GM23338 (cell line): ENCODE data around the gene PNPLA3. TPM values are rescaled to one million over a fixed set of nuclear protein-coding genes. Genes with fewer than 3 reads are reported as not detected.

ENCODE experiments used
- ATAC-seq: fragments of 200-7000 bp; cut with Tn5 transposase; 3 replicates; pipeline ENCODE4 v1.9.1; 2020
- DNase-seq: peaks from one replicate; pipeline ENCODE4 v3.0.0-alpha.2; 2015; ENCODE audit warnings: low spot score
- H2AFZ ChIP-seq: fragments of 200-600 bp; sonication (generic); 2 replicates; pipeline ENCODE4 v1.8.0; 2016; ENCODE audit warnings: antibody characterized with exemption, mild to moderate bottlenecking, moderate library complexity
- H3F3A ChIP-seq: fragments of 200-600 bp; sonication (generic); replicated peaks from 2 replicates; pipeline ENCODE4 v1.8.0; 2017; ENCODE audit warnings: antibody characterized with exemption, mixed run types, low read depth
- H3K27ac ChIP-seq: fragments of 200-600 bp; sonication (generic); 2 replicates; pipeline ENCODE4 v1.6.1; 2016; ENCODE audit warnings: low read depth
- H3K27me3 ChIP-seq: fragments of 200-600 bp; sonication (generic); 2 replicates; pipeline ENCODE4 v1.8.0; 2016; ENCODE audit warnings: mild to moderate bottlenecking, mixed run types, moderate library complexity; ENCODE audit not compliant: insufficient read depth
- H3K36me3 ChIP-seq: fragments of 200-600 bp; sonication (generic); 2 replicates; pipeline ENCODE4 v1.8.0; 2016; ENCODE audit warnings: mild to moderate bottlenecking; ENCODE audit not compliant: insufficient read depth
- H3K4me1 ChIP-seq: fragments of 200-600 bp; sonication (generic); 2 replicates; pipeline ENCODE4 v1.8.0; 2016; ENCODE audit warnings: mild to moderate bottlenecking, moderate library complexity; ENCODE audit not compliant: insufficient read depth
- H3K4me2 ChIP-seq: fragments of 200-600 bp; sonication (generic); 2 replicates; pipeline ENCODE4 v1.7.1; 2017; ENCODE audit warnings: mixed run types
- H3K4me3 ChIP-seq: fragments of 200-600 bp; sonication (generic); 2 replicates; pipeline ENCODE4 v1.6.1; 2016; ENCODE audit warnings: mixed run types
- H3K79me2 ChIP-seq: fragments of 200-600 bp; sonication (generic); replicated peaks from 2 replicates; pipeline ENCODE4 v1.8.0; 2017; ENCODE audit warnings: mild to moderate bottlenecking; ENCODE audit not compliant: insufficient read depth
- H3K9me2 ChIP-seq: fragments of 200-600 bp; sonication (generic); 2 replicates; pipeline ENCODE4 v1.8.0; 2017; ENCODE audit not compliant: insufficient read depth
- H4K20me1 ChIP-seq: fragments of 200-600 bp; sonication (generic); replicated peaks from 2 replicates; pipeline ENCODE4 v1.8.0; 2017; ENCODE audit warnings: mild to moderate bottlenecking; ENCODE audit not compliant: insufficient read depth
- H3K27ac Mint-ChIP-seq: 2 replicates; pipeline ENCODE4 v1.8.0; 2020; ENCODE audit warnings: inconsistent platforms, mild to moderate bottlenecking, moderate library complexity, mixed read lengths
- H3K27me3 Mint-ChIP-seq: 3 replicates; pipeline ENCODE4 v1.8.0; 2022; ENCODE audit warnings: low read depth, mild to moderate bottlenecking, moderate library complexity, mixed read lengths, inconsistent platforms; ENCODE audit not compliant: insufficient read depth, poor library complexity
- H3K36me3 Mint-ChIP-seq: 3 replicates; pipeline ENCODE4 v1.8.0; 2021; ENCODE audit warnings: low read depth, mild to moderate bottlenecking, inconsistent platforms, moderate library complexity, mixed read lengths
- H3K4me1 Mint-ChIP-seq: 3 replicates; pipeline ENCODE4 v1.8.0; 2020; ENCODE audit warnings: mild to moderate bottlenecking, inconsistent platforms, mixed read lengths
- H3K4me3 Mint-ChIP-seq: 3 replicates; pipeline ENCODE4 v1.8.0; 2021; ENCODE audit warnings: moderate library complexity, mild to moderate bottlenecking, inconsistent platforms, mixed read lengths
- H3K9me3 Mint-ChIP-seq: 3 replicates; pipeline ENCODE4 v1.8.0; 2020; ENCODE audit warnings: moderate library complexity, mild to moderate bottlenecking, inconsistent platforms, mixed read lengths
- CREB1 ChIP-seq: fragments of 250-450 bp; sonication (Bioruptor Pico); IDR thresholded peaks from 2 replicates; pipeline ENCODE4 v1.5.0; 2020; ENCODE audit warnings: low read depth, mild to moderate bottlenecking, moderate library complexity
- EZH2 ChIP-seq: fragments of 200-600 bp; sonication (generic); IDR thresholded peaks from one replicate; pipeline ENCODE4 v1.8.0; 2017; ENCODE audit warnings: antibody characterized with exemption, mild to moderate bottlenecking, low read depth; ENCODE audit not compliant: unreplicated experiment
- EZH2phosphoT487 ChIP-seq: fragments of 200-600 bp; sonication (generic); IDR thresholded peaks from one replicate; pipeline ENCODE4 v1.8.1; 2018; ENCODE audit warnings: antibody characterized with exemption; ENCODE audit not compliant: unreplicated experiment
- JUNB ChIP-seq: IDR thresholded peaks from one replicate; pipeline ENCODE4 v1.6.1; 2016; ENCODE audit warnings: antibody characterized with exemption; ENCODE audit not compliant: unreplicated experiment
- NANOG ChIP-seq: IDR thresholded peaks from 2 replicates; pipeline ENCODE4 v1.6.1; 2016; ENCODE audit warnings: antibody characterized with exemption, borderline replicate concordance
- POLR2AphosphoS5 ChIP-seq: IDR thresholded peaks from 2 replicates; pipeline ENCODE4 v1.6.1; 2016; ENCODE audit warnings: antibody characterized with exemption, low read depth
- STAT1 ChIP-seq: IDR thresholded peaks from one replicate; pipeline ENCODE4 v1.6.1; 2016; ENCODE audit warnings: antibody characterized with exemption; ENCODE audit not compliant: unreplicated experiment
- ZNF114 ChIP-seq: fragments of 250-450 bp; sonication (Bioruptor Pico); IDR thresholded peaks from 2 replicates; pipeline ENCODE4 v1.5.0; 2020; ENCODE audit warnings: mild to moderate bottlenecking, moderate library complexity
- ZNF331 ChIP-seq: fragments of 250-450 bp; sonication (Bioruptor Pico); IDR thresholded peaks from 2 replicates; pipeline ENCODE4 v1.5.0; 2020; ENCODE audit warnings: low read depth, mild to moderate bottlenecking, moderate library complexity
- polyA plus RNA-seq: library from polyadenylated mRNA; unstranded; fragments of >200 nt; fragmentation: Nextera tagmentation; extraction: Ambion mirVana; gene quantifications from 2 replicates; pipeline ENCODE4 v1.2.1, GENCODE V29; 2016
- total RNA-seq: library from RNA; depleted of rRNA; stranded (reverse); fragments of >200 nt; shearing (Covaris generic); gene quantifications from 2 replicates; pipeline ENCODE4 v1.2.3, GENCODE V29; 2014
- TF ChIP-seq, protein P1 (sequence below), 2 experiments: fragments of 200-600 bp in 1 of 2; sonication (generic) in 1 of 2; conservative IDR thresholded peaks; 2 replicates each; pipeline versions ENCODE4 v1.5.1 to v1.6.1; 2016 to 2017; ENCODE audit warnings: antibody characterized with exemption in 2 of 2, low read depth in 2 of 2, mild to moderate bottlenecking in 2 of 2, moderate library complexity in 1 of 2
- TF ChIP-seq, protein P2 (sequence below): IDR thresholded peaks from 2 replicates; pipeline ENCODE4 v1.6.1; 2016; ENCODE audit warnings: antibody characterized with exemption

The PNPLA3 gene
- total and polyA plus RNA-seq, 2 experiments from 2014 or later: 17.7 to 23.4 TPM

DNA sequence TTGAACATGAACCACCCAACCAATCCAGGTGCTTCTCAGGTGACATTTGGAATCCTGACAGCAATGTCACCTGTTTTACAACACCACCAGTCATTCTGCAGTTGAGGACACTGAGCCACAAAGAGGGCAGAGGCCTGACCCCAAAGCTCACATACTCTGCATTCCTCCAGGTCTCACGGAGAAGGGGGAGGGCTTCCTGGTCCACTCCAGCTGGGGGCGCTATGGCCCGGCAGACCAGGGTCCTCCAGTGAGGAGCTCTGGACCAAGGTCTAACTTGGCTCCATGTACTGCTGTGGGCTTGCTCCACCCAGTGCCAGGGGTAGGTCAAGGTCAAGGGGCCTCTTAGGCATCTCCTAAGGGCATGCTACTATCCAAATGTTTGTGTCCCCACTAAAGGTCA lies 1.5 kb upstream of the PNPLA3 start:
- H3K27me3 Mint-ChIP-seq: peaks cover 14% of the 10 kb centered on the region
- no peaks in the 10 kb centered on the region for H3K9me2 ChIP-seq
- H3K4me1 Mint-ChIP-seq: peaks cover 24% of the 10 kb centered on the region
- H3K27ac ChIP-seq: no peak overlapping the region
- peak overlapping the region; percentile 18; the same call in 1 of the 2 replicates for H3K27ac Mint-ChIP-seq
- no peak for TF ChIP-seq STAT1
- no peak for TF ChIP-seq ZNF331 (CRISPR knock-in tag)
- TF ChIP-seq, protein P1, sequence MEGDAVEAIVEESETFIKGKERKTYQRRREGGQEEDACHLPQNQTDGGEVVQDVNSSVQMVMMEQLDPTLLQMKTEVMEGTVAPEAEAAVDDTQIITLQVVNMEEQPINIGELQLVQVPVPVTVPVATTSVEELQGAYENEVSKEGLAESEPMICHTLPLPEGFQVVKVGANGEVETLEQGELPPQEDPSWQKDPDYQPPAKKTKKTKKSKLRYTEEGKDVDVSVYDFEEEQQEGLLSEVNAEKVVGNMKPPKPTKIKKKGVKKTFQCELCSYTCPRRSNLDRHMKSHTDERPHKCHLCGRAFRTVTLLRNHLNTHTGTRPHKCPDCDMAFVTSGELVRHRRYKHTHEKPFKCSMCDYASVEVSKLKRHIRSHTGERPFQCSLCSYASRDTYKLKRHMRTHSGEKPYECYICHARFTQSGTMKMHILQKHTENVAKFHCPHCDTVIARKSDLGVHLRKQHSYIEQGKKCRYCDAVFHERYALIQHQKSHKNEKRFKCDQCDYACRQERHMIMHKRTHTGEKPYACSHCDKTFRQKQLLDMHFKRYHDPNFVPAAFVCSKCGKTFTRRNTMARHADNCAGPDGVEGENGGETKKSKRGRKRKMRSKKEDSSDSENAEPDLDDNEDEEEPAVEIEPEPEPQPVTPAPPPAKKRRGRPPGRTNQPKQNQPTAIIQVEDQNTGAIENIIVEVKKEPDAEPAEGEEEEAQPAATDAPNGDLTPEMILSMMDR (conservative IDR thresholded peaks at IDR 0.05; ENCODE audit: low read depth in 2 of 2): peak; percentile 50 to 64
- TF ChIP-seq, protein P2, sequence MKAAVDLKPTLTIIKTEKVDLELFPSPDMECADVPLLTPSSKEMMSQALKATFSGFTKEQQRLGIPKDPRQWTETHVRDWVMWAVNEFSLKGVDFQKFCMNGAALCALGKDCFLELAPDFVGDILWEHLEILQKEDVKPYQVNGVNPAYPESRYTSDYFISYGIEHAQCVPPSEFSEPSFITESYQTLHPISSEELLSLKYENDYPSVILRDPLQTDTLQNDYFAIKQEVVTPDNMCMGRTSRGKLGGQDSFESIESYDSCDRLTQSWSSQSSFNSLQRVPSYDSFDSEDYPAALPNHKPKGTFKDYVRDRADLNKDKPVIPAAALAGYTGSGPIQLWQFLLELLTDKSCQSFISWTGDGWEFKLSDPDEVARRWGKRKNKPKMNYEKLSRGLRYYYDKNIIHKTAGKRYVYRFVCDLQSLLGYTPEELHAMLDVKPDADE: no peak
- peak overlapping the region; percentile 77; the same call in 1 of the 2 replicates for H3K4me2 ChIP-seq
- peaks cover 7% of the 10 kb centered on the region; the same call in 1 of the 2 replicates for H3K36me3 ChIP-seq
- DNase-seq: peak; percentile 36
- H3K4me3 ChIP-seq: no peak overlapping the region
- peaks cover 20% of the 10 kb centered on the region for H3K4me1 ChIP-seq
- no peaks in the 10 kb centered on the region for H3F3A ChIP-seq
- no peak overlapping the region for H2AFZ ChIP-seq
- ATAC-seq: no peak
- no peak overlapping the region for H3K4me3 Mint-ChIP-seq
- no peaks in the 10 kb centered on the region; the same call in 2 of the 3 replicates for H3K9me3 Mint-ChIP-seq
- H3K36me3 Mint-ChIP-seq: peaks cover 5% of the 10 kb centered on the region; the same call in 2 of the 3 replicates
- H3K27me3 ChIP-seq: no peaks in the 10 kb centered on the region
- H3K79me2 ChIP-seq: peaks cover 22% of the 10 kb centered on the region
- H4K20me1 ChIP-seq: no peaks in the 10 kb centered on the region

DNA sequence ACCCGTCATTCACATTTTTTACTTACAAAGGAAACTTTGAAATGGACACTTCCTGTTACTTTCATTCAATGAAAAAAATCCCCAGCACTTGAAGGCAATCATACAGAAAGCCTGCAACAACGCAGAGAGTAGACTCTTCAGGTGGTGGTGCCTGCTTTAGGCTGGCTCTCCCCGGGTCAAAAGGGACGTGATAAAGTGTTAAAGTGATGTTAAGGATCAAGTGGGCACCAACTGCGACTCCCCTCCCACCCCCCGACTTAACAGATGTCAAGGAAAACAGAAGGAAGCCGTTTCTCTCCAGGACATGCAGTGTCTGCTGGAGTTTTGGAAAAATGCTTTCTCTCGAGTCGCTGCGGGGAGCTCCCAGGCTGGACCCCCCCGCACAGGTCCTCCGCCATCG lies 414 bp upstream of the PNPLA3 start:
- H3K4me2 ChIP-seq: peak overlapping the region; percentile 77
- H3K4me3 ChIP-seq: peak overlapping the region; percentile 64
- H3K79me2 ChIP-seq: peaks cover 28% of the 10 kb centered on the region
- peaks cover 8% of the 10 kb centered on the region; the same call in 1 of the 2 replicates for H3K36me3 ChIP-seq
- Mint-ChIP-seq H3K27ac (peak overlapping the region; percentile 82), H3K9me3 (no peaks in the 10 kb centered on the region), H3K36me3 (peaks cover 11% of the 10 kb centered on the region), H3K4me3 (peak overlapping the region; percentile 79), H3K27me3 (peaks cover 12% of the 10 kb centered on the region), H3K4me1 (peaks cover 24% of the 10 kb centered on the region)
- H3K4me1 ChIP-seq: peaks cover 20% of the 10 kb centered on the region
- no peaks in the 10 kb centered on the region; the same call in 1 of the 2 replicates for H4K20me1 ChIP-seq
- H2AFZ ChIP-seq: peak overlapping the region; percentile 76
- ATAC-seq (peak; percentile 6), DNase-seq (no peak)
- no peaks in the 10 kb centered on the region for H3F3A ChIP-seq
- peak overlapping the region; percentile 86 for H3K27ac ChIP-seq
- no peaks in the 10 kb centered on the region for H3K9me2 ChIP-seq
- no peaks in the 10 kb centered on the region for H3K27me3 ChIP-seq
- TF ChIP-seq ZNF114 (CRISPR knock-in tag) (no peak), NANOG (no peak), JUNB (no peak), ZNF331 (CRISPR knock-in tag) (no peak), EZH2 (no peak), CREB1 (CRISPR knock-in tag) (no peak), POLR2AphosphoS5 (no peak), EZH2phosphoT487 (no peak), STAT1 (no peak)
- TF ChIP-seq, protein P1 (conservative IDR thresholded peaks at IDR 0.05; ENCODE audit: low read depth in 2 of 2): no peak
- TF ChIP-seq, protein P2: no peak
